NB4 (cell line): ENCODE results near the gene RMI2.

Experiments
- DNase-seq: peaks from one replicate; pipeline ENCODE4 v3.0.0; 2010; ENCODE audit warnings: low read depth
- H3K4me3 ChIP-seq: one replicate; pipeline ENCODE4 v1.5.1; 2011; ENCODE audit warnings: mild to moderate bottlenecking, low read depth, low read length, moderate library complexity
- CTCF ChIP-seq: IDR thresholded peaks from one replicate; pipeline ENCODE4 v1.5.1; 2012; ENCODE audit warnings: low read depth, low read length
- MYC ChIP-seq: IDR thresholded peaks from 2 replicates; pipeline ENCODE4 v1.6.1; 2011; ENCODE audit warnings: low read depth, low read length
- POLR2A ChIP-seq: IDR thresholded peaks from 2 replicates; pipeline ENCODE4 v1.6.1; 2011; ENCODE audit warnings: mild to moderate bottlenecking; ENCODE audit not compliant: insufficient read length; ENCODE audit errors: extremely low read depth
- TF ChIP-seq, protein P1 (sequence below): IDR thresholded peaks from 2 replicates; pipeline ENCODE4 v1.6.1; 2011; ENCODE audit warnings: low read depth, low read length

Gene RMI2

GRCh38 chr16:11346700-11347319, 1.6 kb downstream of the RMI2 start:
- peak overlapping the region; percentile 77 for H3K4me3 ChIP-seq
- TF ChIP-seq MYC = no peak
- TF ChIP-seq CTCF = no peak
- TF ChIP-seq, protein P1, sequence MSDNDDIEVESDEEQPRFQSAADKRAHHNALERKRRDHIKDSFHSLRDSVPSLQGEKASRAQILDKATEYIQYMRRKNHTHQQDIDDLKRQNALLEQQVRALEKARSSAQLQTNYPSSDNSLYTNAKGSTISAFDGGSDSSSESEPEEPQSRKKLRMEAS = no peak
- TF ChIP-seq POLR2A = no peak
- no peak for DNase-seq

- no peak overlapping the region for H3K4me3 ChIP-seq
- no peak for DNase-seq
- TF ChIP-seq MYC (no peak), POLR2A (no peak), CTCF (no peak)
- TF ChIP-seq, protein P1 = no peak
Measured at GRCh38 chr16:11347831-11348230, 2.6 kb downstream of the RMI2 start.

DNA sequence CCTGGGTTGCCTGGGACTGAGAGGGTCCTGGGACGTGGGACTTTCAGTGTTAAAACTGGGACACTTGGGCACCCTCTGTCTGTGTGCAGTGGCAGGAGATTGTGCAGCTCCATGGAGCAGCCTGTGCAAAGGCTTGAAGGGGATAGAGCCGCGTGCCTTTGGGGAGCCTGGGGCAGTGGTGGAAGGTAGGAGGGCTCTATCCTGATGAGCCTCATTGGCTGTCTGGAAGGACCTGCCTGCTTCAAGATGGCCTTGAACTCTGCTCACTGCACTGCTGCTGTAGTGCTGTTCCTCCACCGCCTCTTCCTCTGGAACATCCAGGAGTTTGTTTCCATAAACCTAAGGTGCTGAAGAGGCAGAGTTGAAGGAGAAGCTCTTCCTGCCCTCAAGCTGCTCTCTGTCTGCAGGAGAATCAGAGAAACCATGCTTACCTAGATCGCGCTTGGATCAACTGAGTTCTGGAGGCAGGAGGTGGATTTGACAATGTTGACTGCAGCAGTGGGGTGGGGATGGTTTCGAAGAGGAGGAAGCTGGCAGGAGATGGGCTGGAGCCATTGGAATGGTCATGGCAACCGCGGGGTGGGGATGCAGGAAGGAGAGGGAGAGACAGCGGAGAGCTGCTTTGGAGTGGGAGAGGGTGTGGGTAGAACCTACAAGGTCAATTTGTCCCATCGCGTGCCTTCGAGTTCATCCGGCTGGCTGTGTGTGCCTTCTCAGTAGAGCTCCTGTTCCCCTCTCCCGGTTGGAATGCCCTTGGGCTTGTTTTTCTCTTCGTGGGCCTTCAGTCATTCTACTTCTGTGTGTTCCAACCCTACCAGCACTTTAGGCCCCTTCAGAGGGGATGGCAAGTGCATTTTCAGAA, 3.7 kb downstream of the RMI2 start:
- no peak for TF ChIP-seq MYC
- TF ChIP-seq, protein P1 = no peak
- TF ChIP-seq POLR2A = no peak
- no peak for TF ChIP-seq CTCF
- H3K4me3 ChIP-seq = no peak overlapping the region
- DNase-seq = no peak

DNA sequence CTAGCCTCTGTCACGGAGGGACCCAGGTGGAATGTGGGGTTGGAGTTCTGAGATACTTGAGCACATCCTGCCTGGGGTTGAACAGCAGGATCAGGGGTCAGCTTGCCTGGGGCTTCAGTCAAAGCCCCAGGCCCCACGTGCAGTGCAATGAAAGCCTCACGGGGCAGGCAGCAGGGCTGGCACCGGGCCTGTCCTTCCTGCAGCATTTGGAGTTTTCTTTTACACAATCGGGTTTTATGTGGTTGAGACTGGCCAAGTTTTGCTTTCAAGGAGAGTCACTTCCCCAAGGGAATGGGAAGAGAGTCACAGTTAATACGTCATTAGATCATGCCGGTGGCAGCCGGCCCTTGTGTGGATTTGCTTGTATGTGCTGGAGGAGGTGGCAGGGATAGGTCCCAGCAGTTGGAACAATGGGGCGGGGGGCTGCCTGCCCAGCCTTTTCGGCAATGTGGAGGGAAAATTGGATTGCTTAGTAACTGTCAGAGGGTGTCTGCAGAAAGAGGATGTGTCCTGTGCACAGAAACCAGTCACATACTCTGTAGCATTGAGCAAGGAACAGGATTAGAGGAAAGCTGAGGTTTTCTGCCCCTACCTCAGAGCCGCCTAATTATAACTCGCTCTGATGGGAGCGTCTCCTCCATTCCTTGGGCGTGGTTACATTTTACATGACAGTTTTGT, 4.5 kb downstream of the RMI2 start:
- TF ChIP-seq MYC (0 out of 2 replicates have a peak, but pooled peaks have one; percentile 42), CTCF (no peak), POLR2A (no peak)
- TF ChIP-seq, protein P1 = peak; percentile 25; the same call in 1 of the 2 replicates
- peak overlapping the region; percentile 33 for H3K4me3 ChIP-seq
- peak; percentile 84 for DNase-seq

- no peak overlapping the region for H3K4me3 ChIP-seq
- no peak for TF ChIP-seq CTCF
- TF ChIP-seq, protein P1 = no peak
- TF ChIP-seq MYC = no peak
- no peak for TF ChIP-seq POLR2A
- DNase-seq = no peak
Measured at GRCh38 chr16:11350519-11350918, 5.3 kb downstream of the RMI2 start.
